ENCODE results near the gene SPTLC2. TPM values are rescaled to one million over a fixed set of nuclear protein-coding genes. Genes with fewer than 3 reads are reported as not detected.
A peak's percentile ranks its signal among the peaks of the same experiment; 100 is the strongest.

Gene SPTLC2
- total RNA-seq, 1 donor from 2014 or later, result 23.1 TPM

GRCh38 chr14:77657280-77657679 is 40.8 kb upstream of the SPTLC2 start:
- H3K36me3 ChIP-seq, result no peaks in the 10 kb centered on the region
- TF ChIP-seq CTCF (IDR thresholded peaks at IDR 0.05) (no peak), POLR2A (IDR thresholded peaks at IDR 0.05) (no peak), POLR2AphosphoS5 (IDR thresholded peaks at IDR 0.05; ENCODE audit: insufficient read depth in 1 of 2, low read depth in 1 of 2) (no peak)
- DNase-seq (ENCODE audit: extremely low spot score in 2 of 2), result no peak
- intact Hi-C loops (cut with DNase I), result no loop called here
- no peaks in the 10 kb centered on the region for H3K9me3 ChIP-seq
- H3K4me3 ChIP-seq, result no peak overlapping the region
- no peaks in the 10 kb centered on the region for H3K4me1 ChIP-seq
- no peaks in the 10 kb centered on the region for H3K27me3 ChIP-seq
- no peak overlapping the region for H3K27ac ChIP-seq

- no peak overlapping the region for H3K4me3 ChIP-seq
- no peak for DNase-seq (ENCODE audit: extremely low spot score in 2 of 2)
- H3K36me3 ChIP-seq, result no peaks in the 10 kb centered on the region
- no peaks in the 10 kb centered on the region for H3K4me1 ChIP-seq
- H3K9me3 ChIP-seq, result no peaks in the 10 kb centered on the region
- no peak for TF ChIP-seq POLR2A (IDR thresholded peaks at IDR 0.05)
- TF ChIP-seq POLR2AphosphoS5 (IDR thresholded peaks at IDR 0.05; ENCODE audit: insufficient read depth in 1 of 2, low read depth in 1 of 2), result no peak
- no peak for TF ChIP-seq CTCF (IDR thresholded peaks at IDR 0.05)
- intact Hi-C loops (cut with DNase I), result no loop called here
- no peaks in the 10 kb centered on the region for H3K27me3 ChIP-seq
- H3K27ac ChIP-seq, result no peak overlapping the region
These were observed 37.6 kb upstream of the SPTLC2 start for GRCh38 chr14:77654001-77654441.

- H3K9me3 ChIP-seq, result no peaks in the 10 kb centered on the region
- intact Hi-C loops (cut with DNase I), result no loop called here
These were observed 32.9 kb upstream of the SPTLC2 start for GRCh38 chr14:77649326-77649725.

GRCh38 chr14:77648520-77649200 is 32.2 kb upstream of the SPTLC2 start:
- no peak for TF ChIP-seq POLR2A (IDR thresholded peaks at IDR 0.05)
- TF ChIP-seq POLR2AphosphoS5 (IDR thresholded peaks at IDR 0.05; ENCODE audit: insufficient read depth in 1 of 2, low read depth in 1 of 2), result no peak
- TF ChIP-seq CTCF (IDR thresholded peaks at IDR 0.05), result no peak

More at GRCh38 chr14:77649326-77649725, 32.9 kb upstream of the SPTLC2 start:
- Histone ChIP-seq H3K27me3 (no peaks in the 10 kb centered on the region), H3K36me3 (no peaks in the 10 kb centered on the region), H3K4me1 (no peaks in the 10 kb centered on the region), H3K4me3 (no peak overlapping the region), H3K27ac (no peak overlapping the region)
- no peak for DNase-seq (ENCODE audit: extremely low spot score in 2 of 2)
- TF ChIP-seq POLR2A (IDR thresholded peaks at IDR 0.05) (no peak), POLR2AphosphoS5 (IDR thresholded peaks at IDR 0.05; ENCODE audit: insufficient read depth in 1 of 2, low read depth in 1 of 2) (no peak), CTCF (IDR thresholded peaks at IDR 0.05) (no peak)

GRCh38 chr14:77647853-77648252 is 31.4 kb upstream of the SPTLC2 start:
- no peak for DNase-seq (ENCODE audit: extremely low spot score in 2 of 2)
- intact Hi-C loops (cut with DNase I), result no loop called here
- no peaks in the 10 kb centered on the region for H3K9me3 ChIP-seq
- no peaks in the 10 kb centered on the region for H3K27me3 ChIP-seq
- H3K4me1 ChIP-seq, result no peaks in the 10 kb centered on the region
- TF ChIP-seq CTCF (IDR thresholded peaks at IDR 0.05) (no peak), POLR2A (IDR thresholded peaks at IDR 0.05) (no peak), POLR2AphosphoS5 (IDR thresholded peaks at IDR 0.05; ENCODE audit: insufficient read depth in 1 of 2, low read depth in 1 of 2) (no peak)
- H3K4me3 ChIP-seq, result no peak overlapping the region
- H3K27ac ChIP-seq, result no peak overlapping the region
- H3K36me3 ChIP-seq, result no peaks in the 10 kb centered on the region

More at GRCh38 chr14:77648520-77649200, 32.2 kb upstream of the SPTLC2 start:
- Histone ChIP-seq H3K27me3 (no peaks in the 10 kb centered on the region), H3K36me3 (no peaks in the 10 kb centered on the region), H3K27ac (no peak overlapping the region), H3K4me3 (no peak overlapping the region), H3K9me3 (no peaks in the 10 kb centered on the region), H3K4me1 (no peaks in the 10 kb centered on the region)
- intact Hi-C loops (cut with DNase I), result no loop called here
- peak in 1 of 2 donors; percentile 46 for DNase-seq (ENCODE audit: extremely low spot score in 2 of 2)
